Activated B cell treated with CpG ODN at 0.5 μM for 24 hours (primary cell): ENCODE measurements around the gene SIRPA. TPM values are rescaled to one million over a fixed set of nuclear protein-coding genes. Genes with fewer than 3 reads are reported as not detected.

Experiments
- ATAC-seq: fragments of 200-7000 bp; cut with Tn5 transposase; one replicate; pipeline ENCODE4 v1.10.0; 2021; ENCODE audit warnings: low read depth, mild to moderate bottlenecking, moderate library complexity
- CTCF ChIA-PET: fragments of 350-600 bp; sonication (Branson Sonifier 250); formaldehyde crosslinking; loops from one replicate; lab custom pipeline; 2021; ENCODE audit warnings: antibody characterized with exemption; lab: Charles Lee
- POLR2A ChIA-PET: fragments of 350-600 bp; sonication (Branson Sonifier 250); formaldehyde crosslinking; loops from one replicate; lab custom pipeline; 2021; ENCODE audit warnings: antibody characterized with exemption; lab: Charles Lee
- DNase-seq: peaks from one replicate; pipeline ENCODE4 v3.0.0; 2022
- H3K27ac Mint-ChIP-seq: one replicate; pipeline ENCODE4 v1.8.0; 2020; ENCODE audit warnings: mixed read lengths
- H3K27me3 Mint-ChIP-seq: one replicate; pipeline ENCODE4 v1.8.0; 2021; ENCODE audit warnings: mixed read lengths
- H3K36me3 Mint-ChIP-seq: one replicate; pipeline ENCODE4 v1.8.0; 2021; ENCODE audit warnings: low read depth, mixed read lengths
- H3K4me1 Mint-ChIP-seq: one replicate; pipeline ENCODE4 v1.8.0; 2021; ENCODE audit warnings: mixed read lengths
- H3K4me3 Mint-ChIP-seq: one replicate; pipeline ENCODE4 v1.8.0; 2020; ENCODE audit warnings: mild to moderate bottlenecking, mixed read lengths
- H3K9me3 Mint-ChIP-seq: one replicate; pipeline ENCODE4 v1.8.0; 2020; ENCODE audit warnings: mixed read lengths
- intact Hi-C: fragments of 100-400 bp; cut with micrococcal nuclease; formaldehyde crosslinking; loops from one replicate; pipeline ENCODE4 v1.15.1; 2024
- total RNA-seq: library from RNA; stranded (reverse); gene quantifications from 2 replicates; pipeline ENCODE4 v1.2.3, GENCODE V29; 2022
- TF ChIP-seq, protein P1 (sequence below): fragments of 200-600 bp; IDR thresholded peaks from one replicate; pipeline ENCODE4 v1.8.0; 2022; ENCODE audit warnings: antibody characterized with exemption, mild to moderate bottlenecking

Gene SIRPA
- total RNA-seq, 1 donor from 2014 or later = 10.1 TPM

DNA sequence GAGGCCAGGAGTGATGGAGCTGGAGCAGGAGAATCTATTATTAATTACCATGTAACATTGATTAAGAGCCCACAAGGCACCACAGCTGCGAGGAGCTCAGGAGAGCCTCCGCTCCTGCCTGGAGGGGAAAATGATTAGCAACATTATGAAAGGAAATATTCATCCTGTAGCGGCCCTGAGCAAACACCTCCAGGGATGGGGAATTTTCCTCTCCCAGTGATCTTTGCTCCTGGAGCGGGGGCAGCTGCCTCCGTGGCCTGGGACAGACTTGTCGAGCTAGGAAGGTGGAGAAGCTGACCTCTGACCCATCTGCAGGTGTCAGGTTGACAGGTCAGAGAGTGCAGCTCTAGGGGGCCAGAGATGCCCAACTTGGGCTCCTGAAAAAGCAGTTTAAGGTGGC, 40.1 kb upstream of the SIRPA start:
- no peak for DNase-seq
- H3K9me3 Mint-ChIP-seq = no peaks in the 10 kb centered on the region
- peaks cover 38% of the 10 kb centered on the region for H3K4me1 Mint-ChIP-seq
- no peak overlapping the region for H3K27ac Mint-ChIP-seq
- TF ChIP-seq, protein P1, sequence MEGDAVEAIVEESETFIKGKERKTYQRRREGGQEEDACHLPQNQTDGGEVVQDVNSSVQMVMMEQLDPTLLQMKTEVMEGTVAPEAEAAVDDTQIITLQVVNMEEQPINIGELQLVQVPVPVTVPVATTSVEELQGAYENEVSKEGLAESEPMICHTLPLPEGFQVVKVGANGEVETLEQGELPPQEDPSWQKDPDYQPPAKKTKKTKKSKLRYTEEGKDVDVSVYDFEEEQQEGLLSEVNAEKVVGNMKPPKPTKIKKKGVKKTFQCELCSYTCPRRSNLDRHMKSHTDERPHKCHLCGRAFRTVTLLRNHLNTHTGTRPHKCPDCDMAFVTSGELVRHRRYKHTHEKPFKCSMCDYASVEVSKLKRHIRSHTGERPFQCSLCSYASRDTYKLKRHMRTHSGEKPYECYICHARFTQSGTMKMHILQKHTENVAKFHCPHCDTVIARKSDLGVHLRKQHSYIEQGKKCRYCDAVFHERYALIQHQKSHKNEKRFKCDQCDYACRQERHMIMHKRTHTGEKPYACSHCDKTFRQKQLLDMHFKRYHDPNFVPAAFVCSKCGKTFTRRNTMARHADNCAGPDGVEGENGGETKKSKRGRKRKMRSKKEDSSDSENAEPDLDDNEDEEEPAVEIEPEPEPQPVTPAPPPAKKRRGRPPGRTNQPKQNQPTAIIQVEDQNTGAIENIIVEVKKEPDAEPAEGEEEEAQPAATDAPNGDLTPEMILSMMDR = no peak
- H3K36me3 Mint-ChIP-seq = no peaks in the 10 kb centered on the region
- no peak for ATAC-seq
- CTCF ChIA-PET = interaction anchor here (1.2 kb wide), 1 partner anchor 10 kb away, joined by 4 read pairs; no protein-coding TSS in a partner anchor
- H3K4me3 Mint-ChIP-seq = no peak overlapping the region
- intact Hi-C loops = no loop called here
- peaks cover 7% of the 10 kb centered on the region for H3K27me3 Mint-ChIP-seq
- POLR2A ChIA-PET = interaction anchor here (1.1 kb wide), 1 partner anchor 12 kb away, joined by 3 read pairs; no protein-coding TSS in a partner anchor

DNA sequence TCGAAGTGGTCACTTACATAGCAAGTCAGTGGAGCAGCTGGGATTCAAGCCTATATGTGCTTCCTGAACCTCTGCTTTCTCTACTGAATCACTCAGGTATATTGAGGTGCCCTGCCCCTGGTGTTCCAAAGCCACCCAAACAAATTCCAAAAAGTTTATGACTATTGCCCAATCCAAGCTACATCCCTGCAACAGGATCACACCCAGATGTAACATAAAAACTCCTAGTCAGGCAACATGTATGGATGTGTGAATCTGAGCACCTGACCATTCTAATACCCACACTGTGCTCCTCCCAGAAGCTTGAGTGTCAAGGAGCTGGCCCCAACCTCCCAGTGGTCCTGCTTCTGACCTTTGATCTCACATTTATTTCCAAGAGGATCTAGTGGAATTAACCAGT, 39.5 kb upstream of the SIRPA start:
- Mint-ChIP-seq H3K27ac (no peak overlapping the region), H3K36me3 (no peaks in the 10 kb centered on the region), H3K27me3 (peaks cover 7% of the 10 kb centered on the region), H3K9me3 (no peaks in the 10 kb centered on the region), H3K4me1 (peaks cover 32% of the 10 kb centered on the region), H3K4me3 (no peak overlapping the region)
- DNase-seq (no peak), ATAC-seq (no peak)
- POLR2A ChIA-PET = interaction anchor here (1.1 kb wide), 1 partner anchor 12 kb away, joined by 3 read pairs; no protein-coding TSS in a partner anchor
- CTCF ChIA-PET = interaction anchor here (1.2 kb wide), 1 partner anchor 10 kb away, joined by 4 read pairs; no protein-coding TSS in a partner anchor
- intact Hi-C loops = no loop called here
- TF ChIP-seq, protein P1 = no peak

DNA sequence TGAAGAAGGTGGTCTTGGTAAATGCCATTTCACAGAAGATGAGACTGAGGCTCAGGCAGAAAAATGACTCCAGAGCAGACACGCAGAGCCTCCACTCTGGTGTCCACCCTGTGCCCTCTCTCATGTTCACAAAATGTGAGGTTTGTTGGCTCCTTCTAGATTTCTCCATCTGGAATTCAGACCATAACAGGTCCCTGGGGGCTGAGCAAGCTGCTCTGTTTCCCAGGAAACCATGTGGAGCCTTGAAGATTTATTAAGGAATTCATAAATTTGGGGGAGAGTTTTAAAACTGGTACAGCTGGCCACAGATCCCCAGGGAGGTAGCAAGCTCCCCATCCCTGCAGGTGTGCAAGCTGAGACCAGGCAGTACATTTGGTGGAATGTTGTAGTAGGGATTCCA, 38.8 kb upstream of the SIRPA start:
- H3K4me3 Mint-ChIP-seq = no peak overlapping the region
- POLR2A ChIA-PET = no interaction called here
- H3K9me3 Mint-ChIP-seq = no peaks in the 10 kb centered on the region
- TF ChIP-seq, protein P1 = no peak
- intact Hi-C loops = no loop called here
- peaks cover 25% of the 10 kb centered on the region for H3K4me1 Mint-ChIP-seq
- CTCF ChIA-PET = no interaction called here
- DNase-seq = no peak
- peaks cover 7% of the 10 kb centered on the region for H3K27me3 Mint-ChIP-seq
- H3K27ac Mint-ChIP-seq = no peak overlapping the region
- ATAC-seq = no peak
- no peaks in the 10 kb centered on the region for H3K36me3 Mint-ChIP-seq

DNA sequence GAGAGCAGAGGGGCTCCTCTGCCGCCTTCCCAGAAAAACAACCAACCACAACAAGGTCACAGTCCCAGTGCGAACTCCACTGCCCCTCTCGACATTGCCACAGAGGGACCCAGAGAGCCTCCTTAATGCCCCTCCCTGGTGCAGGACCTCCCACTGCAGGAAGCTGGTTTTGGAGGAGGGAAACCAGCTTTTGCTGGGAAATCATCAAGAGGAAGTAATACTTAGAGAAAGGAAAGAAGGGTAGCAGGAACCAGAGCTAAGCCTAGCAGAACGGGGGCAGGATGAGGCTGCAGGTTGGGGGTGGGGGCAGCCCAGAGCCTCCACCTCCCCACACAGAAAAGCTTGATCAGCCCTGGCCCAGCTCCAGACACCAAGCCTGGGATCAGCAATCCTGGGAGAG, 37.7 kb upstream of the SIRPA start:
- no peak for DNase-seq
- H3K27me3 Mint-ChIP-seq = peaks cover 11% of the 10 kb centered on the region
- POLR2A ChIA-PET = interaction anchor here (0.6 to 1.9 kb wide), 3 partner anchors 8 to 25 kb away, joined by 5 to 9 read pairs (median 8); no protein-coding TSS in a partner anchor

DNA sequence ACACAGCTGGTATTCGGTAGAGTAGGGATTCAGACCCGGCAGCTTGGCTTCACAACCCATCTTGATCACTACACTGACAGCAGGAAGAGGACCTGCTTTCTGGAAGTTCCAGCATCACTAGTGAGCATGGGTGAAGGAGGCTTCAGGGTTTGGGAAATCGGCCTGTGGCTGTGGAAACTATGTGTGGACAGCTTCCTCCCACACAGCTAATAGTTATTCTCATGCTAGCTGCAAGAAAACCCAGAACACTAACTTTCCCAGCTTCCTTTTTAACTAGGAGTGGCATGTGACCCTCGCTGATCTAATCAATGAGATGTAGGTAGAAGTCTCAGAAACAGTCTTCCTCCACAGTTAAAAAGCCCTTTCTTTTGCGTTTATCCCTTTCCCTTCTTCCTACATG, 36.3 kb upstream of the SIRPA start:
- Mint-ChIP-seq H3K4me3 (no peak overlapping the region), H3K27me3 (peaks cover 17% of the 10 kb centered on the region), H3K27ac (no peak overlapping the region), H3K36me3 (no peaks in the 10 kb centered on the region), H3K9me3 (no peaks in the 10 kb centered on the region), H3K4me1 (peaks cover 5% of the 10 kb centered on the region)
- CTCF ChIA-PET = no interaction called here
- intact Hi-C loops = no loop called here
- no peak for ATAC-seq
- TF ChIP-seq, protein P1 = no peak
- POLR2A ChIA-PET = interaction anchor here (1.7 to 1.9 kb wide), 2 partner anchors 9 to 14 kb away, joined by 5 to 8 read pairs; no protein-coding TSS in a partner anchor
- DNase-seq = no peak

More for the DNA sequence above, 37.7 kb upstream of the SIRPA start:
- Mint-ChIP-seq H3K36me3 (no peaks in the 10 kb centered on the region), H3K9me3 (no peaks in the 10 kb centered on the region), H3K4me3 (no peak overlapping the region), H3K4me1 (peaks cover 15% of the 10 kb centered on the region), H3K27ac (no peak overlapping the region)
- CTCF ChIA-PET = no interaction called here
- intact Hi-C loops = no loop called here
- ATAC-seq = no peak
- TF ChIP-seq, protein P1 = no peak
